Body of pancreas (tissue), 4 donors: ENCODE data around the gene RAD51AP2.

Source experiments
- POLR2A ChIP-seq, 3 donors: fragments of 450-650 bp; IDR thresholded peaks; one replicate each; pipeline ENCODE4 v1.6.1; 2016; ENCODE audit warnings: antibody characterized with exemption in 3 of 3, mild to moderate bottlenecking in 2 of 3
- TF ChIP-seq, protein P1 (sequence below), 7 experiments: fragments of 450-650 bp in 4 of 7; fragments of 200-600 bp in 3 of 7; sonication (generic) in 3 of 7; IDR thresholded peaks; one replicate each; pipeline ENCODE4 v1.5.1; 2016 to 2019; ENCODE audit warnings: antibody characterized with exemption in 7 of 7

DNA sequence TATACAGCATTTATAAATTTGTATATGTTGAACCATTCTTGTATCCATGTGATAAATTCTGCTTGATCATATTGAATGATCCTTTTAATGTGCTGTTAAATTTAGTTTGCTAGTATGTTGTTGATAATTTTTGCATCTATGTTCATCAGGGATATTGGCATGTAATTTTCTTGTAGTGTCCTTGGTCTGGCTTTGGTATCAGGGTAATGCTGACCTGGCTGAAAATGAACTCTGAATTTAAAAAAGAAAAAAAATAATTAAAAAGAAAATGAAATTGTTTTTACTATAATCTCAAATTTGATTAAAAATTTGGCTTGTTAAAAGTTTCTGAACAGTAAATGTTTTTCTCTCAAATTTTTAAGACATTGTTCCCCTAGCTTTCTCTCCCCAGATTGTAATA lies 46.3 kb downstream of the RAD51AP2 start:
- TF ChIP-seq, protein P1, sequence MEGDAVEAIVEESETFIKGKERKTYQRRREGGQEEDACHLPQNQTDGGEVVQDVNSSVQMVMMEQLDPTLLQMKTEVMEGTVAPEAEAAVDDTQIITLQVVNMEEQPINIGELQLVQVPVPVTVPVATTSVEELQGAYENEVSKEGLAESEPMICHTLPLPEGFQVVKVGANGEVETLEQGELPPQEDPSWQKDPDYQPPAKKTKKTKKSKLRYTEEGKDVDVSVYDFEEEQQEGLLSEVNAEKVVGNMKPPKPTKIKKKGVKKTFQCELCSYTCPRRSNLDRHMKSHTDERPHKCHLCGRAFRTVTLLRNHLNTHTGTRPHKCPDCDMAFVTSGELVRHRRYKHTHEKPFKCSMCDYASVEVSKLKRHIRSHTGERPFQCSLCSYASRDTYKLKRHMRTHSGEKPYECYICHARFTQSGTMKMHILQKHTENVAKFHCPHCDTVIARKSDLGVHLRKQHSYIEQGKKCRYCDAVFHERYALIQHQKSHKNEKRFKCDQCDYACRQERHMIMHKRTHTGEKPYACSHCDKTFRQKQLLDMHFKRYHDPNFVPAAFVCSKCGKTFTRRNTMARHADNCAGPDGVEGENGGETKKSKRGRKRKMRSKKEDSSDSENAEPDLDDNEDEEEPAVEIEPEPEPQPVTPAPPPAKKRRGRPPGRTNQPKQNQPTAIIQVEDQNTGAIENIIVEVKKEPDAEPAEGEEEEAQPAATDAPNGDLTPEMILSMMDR (IDR thresholded peaks at IDR 0.05): no peak
- no peak for TF ChIP-seq POLR2A (IDR thresholded peaks at IDR 0.05)
